Stimulated activated memory B cell treated with anti-CD40 and anti-IgM and Interleukin-4, amounts not matched to agents 10 μg/mL and 1 μg/mL and 100 μg/mL, for 72 hours (primary cell): ENCODE data around the gene CD40.
A peak's percentile ranks its signal among the peaks of the same experiment; 100 is the strongest.

Experiments
- ATAC-seq: fragments of 150-1000 bp; cut with Tn5 transposase; 2 replicates; pipeline ENCODE4 v1.10.0; 2021
- H3K27ac Mint-ChIP-seq: one replicate; pipeline ENCODE4 v1.8.0; 2022; ENCODE audit warnings: mild to moderate bottlenecking, mixed read lengths
- H3K27me3 Mint-ChIP-seq: one replicate; pipeline ENCODE4 v1.8.0; 2022; ENCODE audit warnings: mixed read lengths
- H3K36me3 Mint-ChIP-seq: one replicate; pipeline ENCODE4 v1.8.0; 2022; ENCODE audit warnings: mixed read lengths
- H3K4me1 Mint-ChIP-seq: one replicate; pipeline ENCODE4 v1.8.0; 2022; ENCODE audit warnings: mixed read lengths
- H3K4me3 Mint-ChIP-seq: one replicate; pipeline ENCODE4 v1.8.0; 2022; ENCODE audit warnings: mild to moderate bottlenecking, moderate library complexity, mixed read lengths
- H3K9me3 Mint-ChIP-seq: one replicate; pipeline ENCODE4 v1.8.0; 2022; ENCODE audit warnings: mixed read lengths

The CD40 gene

GRCh38 chr20:46161921-46162320 is 43.8 kb downstream of the CD40 start:
- H3K4me1 Mint-ChIP-seq = no peaks in the 10 kb centered on the region
- H3K4me3 Mint-ChIP-seq = no peak overlapping the region
- ATAC-seq = no peak
- H3K27me3 Mint-ChIP-seq = peaks cover 75% of the 10 kb centered on the region
- no peak overlapping the region for H3K27ac Mint-ChIP-seq
- H3K9me3 Mint-ChIP-seq = no peaks in the 10 kb centered on the region
- no peaks in the 10 kb centered on the region for H3K36me3 Mint-ChIP-seq

GRCh38 chr20:46164254-46164653 is 46.1 kb downstream of the CD40 start:
- H3K27me3 Mint-ChIP-seq = peaks cover 60% of the 10 kb centered on the region
- H3K9me3 Mint-ChIP-seq = no peaks in the 10 kb centered on the region
- H3K4me3 Mint-ChIP-seq = no peak overlapping the region
- no peak for ATAC-seq
- H3K36me3 Mint-ChIP-seq = no peaks in the 10 kb centered on the region
- H3K4me1 Mint-ChIP-seq = no peaks in the 10 kb centered on the region
- H3K27ac Mint-ChIP-seq = no peak overlapping the region

GRCh38 chr20:46167080-46167479 is 49.0 kb downstream of the CD40 start:
- H3K36me3 Mint-ChIP-seq = no peaks in the 10 kb centered on the region
- H3K4me1 Mint-ChIP-seq = peaks cover 5% of the 10 kb centered on the region
- H3K4me3 Mint-ChIP-seq = no peak overlapping the region
- no peak overlapping the region for H3K27ac Mint-ChIP-seq
- H3K27me3 Mint-ChIP-seq = peaks cover 56% of the 10 kb centered on the region
- H3K9me3 Mint-ChIP-seq = no peaks in the 10 kb centered on the region
- no peak for ATAC-seq

- no peak for ATAC-seq
- no peaks in the 10 kb centered on the region for H3K9me3 Mint-ChIP-seq
- no peak overlapping the region for H3K27ac Mint-ChIP-seq
- H3K4me3 Mint-ChIP-seq = no peak overlapping the region
- H3K27me3 Mint-ChIP-seq = peaks cover 54% of the 10 kb centered on the region
- H3K36me3 Mint-ChIP-seq = no peaks in the 10 kb centered on the region
- H3K4me1 Mint-ChIP-seq = peaks cover 5% of the 10 kb centered on the region
Observed at GRCh38 chr20:46168438-46168837, 50.3 kb downstream of the CD40 start.

GRCh38 chr20:46169245-46170171 is 51.4 kb downstream of the CD40 start:
- no peaks in the 10 kb centered on the region for H3K36me3 Mint-ChIP-seq
- H3K4me1 Mint-ChIP-seq = peaks cover 5% of the 10 kb centered on the region
- no peak for ATAC-seq
- H3K27me3 Mint-ChIP-seq = peaks cover 53% of the 10 kb centered on the region
- no peak overlapping the region for H3K4me3 Mint-ChIP-seq
- no peak overlapping the region for H3K27ac Mint-ChIP-seq
- H3K9me3 Mint-ChIP-seq = no peaks in the 10 kb centered on the region

GRCh38 chr20:46171476-46171875 is 53.4 kb downstream of the CD40 start:
- Mint-ChIP-seq H3K27me3 (peaks cover 51% of the 10 kb centered on the region), H3K27ac (no peak overlapping the region), H3K4me3 (no peak overlapping the region), H3K4me1 (peaks cover 5% of the 10 kb centered on the region), H3K9me3 (no peaks in the 10 kb centered on the region), H3K36me3 (no peaks in the 10 kb centered on the region)
- ATAC-seq = no peak

GRCh38 chr20:46171909-46172308 is 53.8 kb downstream of the CD40 start:
- Mint-ChIP-seq H3K4me3 (no peak overlapping the region), H3K27ac (no peak overlapping the region), H3K4me1 (peaks cover 5% of the 10 kb centered on the region), H3K27me3 (peaks cover 51% of the 10 kb centered on the region), H3K9me3 (no peaks in the 10 kb centered on the region), H3K36me3 (no peaks in the 10 kb centered on the region)
- ATAC-seq = no peak

GRCh38 chr20:46172455-46172854 is 54.3 kb downstream of the CD40 start:
- Mint-ChIP-seq H3K27ac (no peak overlapping the region), H3K4me1 (peaks cover 5% of the 10 kb centered on the region), H3K4me3 (no peak overlapping the region), H3K9me3 (no peaks in the 10 kb centered on the region), H3K27me3 (peaks cover 49% of the 10 kb centered on the region), H3K36me3 (no peaks in the 10 kb centered on the region)
- ATAC-seq = no peak

- no peak overlapping the region for H3K4me3 Mint-ChIP-seq
Observed at GRCh38 chr20:46172961-46173536, 54.9 kb downstream of the CD40 start.

GRCh38 chr20:46173652-46174468 is 55.7 kb downstream of the CD40 start:
- Mint-ChIP-seq H3K4me1 (peaks cover 5% of the 10 kb centered on the region), H3K27me3 (peaks cover 62% of the 10 kb centered on the region), H3K4me3 (no peak overlapping the region), H3K9me3 (no peaks in the 10 kb centered on the region), H3K36me3 (no peaks in the 10 kb centered on the region), H3K27ac (no peak overlapping the region)
- ATAC-seq = no peak

More at GRCh38 chr20:46172961-46173536, 54.9 kb downstream of the CD40 start:
- Mint-ChIP-seq H3K36me3 (no peaks in the 10 kb centered on the region), H3K27ac (no peak overlapping the region), H3K9me3 (no peaks in the 10 kb centered on the region), H3K27me3 (peaks cover 54% of the 10 kb centered on the region), H3K4me1 (peaks cover 5% of the 10 kb centered on the region)
- no peak for ATAC-seq

GRCh38 chr20:46174469-46175126 is 56.5 kb downstream of the CD40 start:
- H3K9me3 Mint-ChIP-seq = no peaks in the 10 kb centered on the region
- no peak overlapping the region for H3K27ac Mint-ChIP-seq
- peaks cover 5% of the 10 kb centered on the region for H3K4me1 Mint-ChIP-seq
- peak; percentile 77 for ATAC-seq
- no peaks in the 10 kb centered on the region for H3K36me3 Mint-ChIP-seq
- H3K27me3 Mint-ChIP-seq = peaks cover 69% of the 10 kb centered on the region
- H3K4me3 Mint-ChIP-seq = no peak overlapping the region

GRCh38 chr20:46175127-46175494 is 57.0 kb downstream of the CD40 start:
- no peak overlapping the region for H3K27ac Mint-ChIP-seq

GRCh38 chr20:46176739-46177378 is 58.7 kb downstream of the CD40 start:
- Mint-ChIP-seq H3K36me3 (no peaks in the 10 kb centered on the region), H3K9me3 (no peaks in the 10 kb centered on the region), H3K27ac (no peak overlapping the region), H3K4me3 (no peak overlapping the region), H3K27me3 (peaks cover 75% of the 10 kb centered on the region), H3K4me1 (peaks cover under 1% of the 10 kb centered on the region)
- ATAC-seq = no peak

More at GRCh38 chr20:46175127-46175494, 57.0 kb downstream of the CD40 start:
- peaks cover 5% of the 10 kb centered on the region for H3K4me1 Mint-ChIP-seq
- ATAC-seq = no peak
- H3K4me3 Mint-ChIP-seq = no peak overlapping the region
- no peaks in the 10 kb centered on the region for H3K9me3 Mint-ChIP-seq
- H3K36me3 Mint-ChIP-seq = no peaks in the 10 kb centered on the region
- H3K27me3 Mint-ChIP-seq = peaks cover 74% of the 10 kb centered on the region

- no peak overlapping the region for H3K4me3 Mint-ChIP-seq
- ATAC-seq = no peak
- H3K36me3 Mint-ChIP-seq = no peaks in the 10 kb centered on the region
- no peaks in the 10 kb centered on the region for H3K9me3 Mint-ChIP-seq
- peaks cover 73% of the 10 kb centered on the region for H3K27me3 Mint-ChIP-seq
- no peak overlapping the region for H3K27ac Mint-ChIP-seq
- no peaks in the 10 kb centered on the region for H3K4me1 Mint-ChIP-seq
Observed at GRCh38 chr20:46177768-46178167, 59.7 kb downstream of the CD40 start.
